Measurements from ENCODE around the gene TAAR2. TPM values are rescaled to one million over a fixed set of nuclear protein-coding genes. Genes with fewer than 3 reads are reported as not detected.
"Not testable (repeated sequence)": the region's sequence is repeated elsewhere in the genome, so short reads cannot be mapped to it uniquely, and the experiment has no call there.

Gene TAAR2
- total RNA-seq, 2 experiments from 2014 or later = not detected

GRCh38 chr6:132651062-132651461, 27.0 kb upstream of the TAAR2 start:
- Mint-ChIP-seq H3K9me3 (no peaks in the 10 kb centered on the region), H3K4me1 (ENCODE audit: low read depth) (peaks cover 4% of the 10 kb centered on the region), H3K4me3 (no peak overlapping the region), H3K36me3 (ENCODE audit: low read depth) (no peaks in the 10 kb centered on the region), H3K27ac (no peak overlapping the region), H3K27me3 (peaks cover 3% of the 10 kb centered on the region)
- no peak for TF ChIP-seq CTCF (IDR thresholded peaks at IDR 0.05)
- intact Hi-C loops (cut with micrococcal nuclease) = no loop called here
- DNase-seq (no peak), ATAC-seq (no peak)
- ChIA-PET CTCF (no interaction called here), POLR2A (no interaction called here)

- Mint-ChIP-seq H3K27ac (no peak overlapping the region), H3K9me3 (no peaks in the 10 kb centered on the region), H3K4me1 (ENCODE audit: low read depth) (peaks cover 4% of the 10 kb centered on the region), H3K4me3 (no peak overlapping the region), H3K36me3 (ENCODE audit: low read depth) (no peaks in the 10 kb centered on the region), H3K27me3 (peaks cover 3% of the 10 kb centered on the region)
- ChIA-PET CTCF (interaction anchor here (1.0 kb wide), 1 partner anchor 19 kb away, joined by 3 read pairs; no protein-coding TSS in a partner anchor), POLR2A (no interaction called here)
- intact Hi-C loops (cut with micrococcal nuclease) = no loop called here
- ATAC-seq (no peak), DNase-seq (no peak)
- TF ChIP-seq CTCF (IDR thresholded peaks at IDR 0.05) = no peak
Observed at GRCh38 chr6:132650429-132650828, 26.4 kb upstream of the TAAR2 start.

- Mint-ChIP-seq H3K9me3 (no peaks in the 10 kb centered on the region), H3K4me3 (no peak overlapping the region), H3K27me3 (peaks cover 3% of the 10 kb centered on the region), H3K4me1 (ENCODE audit: low read depth) (peaks cover 4% of the 10 kb centered on the region), H3K27ac (no peak overlapping the region), H3K36me3 (ENCODE audit: low read depth) (no peaks in the 10 kb centered on the region)
- ChIA-PET POLR2A (no interaction called here), CTCF (interaction anchor here (1.0 to 1.4 kb wide), 3 partner anchors 10 to 369 kb away, joined by 3 read pairs; partner anchors contain the start of gene TAAR1)
- TF ChIP-seq CTCF (IDR thresholded peaks at IDR 0.05) = no peak
- DNase-seq (no peak), ATAC-seq (no peak)
- intact Hi-C loops (cut with micrococcal nuclease) = no loop called here
Observed at GRCh38 chr6:132648828-132649227, 24.8 kb upstream of the TAAR2 start.

GRCh38 chr6:132648356-132648755, 24.3 kb upstream of the TAAR2 start:
- ChIA-PET CTCF (interaction anchor here (1.0 to 1.4 kb wide), 2 partner anchors 11 to 22 kb away, joined by 3 read pairs; partner anchors contain the start of gene TAAR1), POLR2A (no interaction called here)
- intact Hi-C loops (cut with micrococcal nuclease) = no loop called here
- no peak for TF ChIP-seq CTCF (IDR thresholded peaks at IDR 0.05)
- Mint-ChIP-seq H3K27ac (no peak overlapping the region), H3K4me1 (ENCODE audit: low read depth) (peaks cover 4% of the 10 kb centered on the region), H3K27me3 (peaks cover 3% of the 10 kb centered on the region), H3K9me3 (no peaks in the 10 kb centered on the region), H3K36me3 (ENCODE audit: low read depth) (no peaks in the 10 kb centered on the region), H3K4me3 (no peak overlapping the region)
- DNase-seq (peak; percentile 58), ATAC-seq (no peak)

- CTCF ChIA-PET = no interaction called here
- peaks cover 4% of the 10 kb centered on the region for H3K4me1 Mint-ChIP-seq (ENCODE audit: low read depth)
- no peaks in the 10 kb centered on the region for H3K36me3 Mint-ChIP-seq (ENCODE audit: low read depth)
Observed at GRCh38 chr6:132643547-132643946, 19.5 kb upstream of the TAAR2 start.

GRCh38 chr6:132637135-132637534, 13.1 kb upstream of the TAAR2 start:
- H3K36me3 Mint-ChIP-seq (ENCODE audit: low read depth); DNase-seq; H3K4me1 Mint-ChIP-seq (ENCODE audit: low read depth); POLR2A ChIA-PET; intact Hi-C loops (cut with micrococcal nuclease); ATAC-seq; H3K4me3 Mint-ChIP-seq; H3K27ac Mint-ChIP-seq; H3K9me3 Mint-ChIP-seq: not testable (repeated sequence)
- H3K27me3 Mint-ChIP-seq = peaks cover 21% of the 10 kb centered on the region
- CTCF ChIA-PET = interaction anchor here (1.0 kb wide), 1 partner anchor 40 kb away, joined by 3 read pairs; no protein-coding TSS in a partner anchor

More at GRCh38 chr6:132643547-132643946, 19.5 kb upstream of the TAAR2 start:
- DNase-seq (no peak), ATAC-seq (no peak)
- POLR2A ChIA-PET = no interaction called here
- no peak overlapping the region for H3K4me3 Mint-ChIP-seq
- no peaks in the 10 kb centered on the region for H3K9me3 Mint-ChIP-seq
- H3K27me3 Mint-ChIP-seq = peaks cover 1% of the 10 kb centered on the region
- no peak for TF ChIP-seq CTCF (IDR thresholded peaks at IDR 0.05)
- no peak overlapping the region for H3K27ac Mint-ChIP-seq
- intact Hi-C loops (cut with micrococcal nuclease) = no loop called here

GRCh38 chr6:132635906-132636305, 11.8 kb upstream of the TAAR2 start:
- intact Hi-C loops (cut with micrococcal nuclease) = not testable (repeated sequence)

GRCh38 chr6:132635288-132635687, 11.2 kb upstream of the TAAR2 start:
- H3K36me3 Mint-ChIP-seq (ENCODE audit: low read depth); H3K27ac Mint-ChIP-seq; POLR2A ChIA-PET; H3K9me3 Mint-ChIP-seq; CTCF ChIA-PET; DNase-seq; intact Hi-C loops (cut with micrococcal nuclease); H3K4me3 Mint-ChIP-seq; ATAC-seq; H3K4me1 Mint-ChIP-seq (ENCODE audit: low read depth): not testable (repeated sequence)
- H3K27me3 Mint-ChIP-seq = peaks cover 20% of the 10 kb centered on the region

More at GRCh38 chr6:132635906-132636305, 11.8 kb upstream of the TAAR2 start:
- ChIA-PET POLR2A (interaction anchor here (1.2 kb wide), 1 partner anchor 20 kb away, joined by 3 read pairs; no protein-coding TSS in a partner anchor), CTCF (interaction anchor here (1.0 kb wide), 1 partner anchor 38 kb away, joined by 3 read pairs; no protein-coding TSS in a partner anchor)
- not testable (repeated sequence) for DNase-seq; H3K4me1 Mint-ChIP-seq (ENCODE audit: low read depth); H3K4me3 Mint-ChIP-seq; H3K9me3 Mint-ChIP-seq; H3K36me3 Mint-ChIP-seq (ENCODE audit: low read depth); ATAC-seq; H3K27ac Mint-ChIP-seq
- peaks cover 20% of the 10 kb centered on the region for H3K27me3 Mint-ChIP-seq
